Measurements from ENCODE around the gene FASN.

- TF ChIP-seq NFRKB (IDR thresholded peaks at IDR 0.05): no peak
- TF ChIP-seq GABPB1 (CRISPR knock-in tag; IDR thresholded peaks at IDR 0.05): no peak; the same call in 1 of the 2 replicates
- TF ChIP-seq ELF1 (CRISPR knock-in tag; IDR thresholded peaks at IDR 0.05): no peak
- TF ChIP-seq POLR2A (IDR thresholded peaks at IDR 0.05; ENCODE audit: insufficient read depth in 1 of 2, low read depth in 2 of 2, low read length in 2 of 2): peak in 1 of 2 experiments; percentile 63; a peak in 2 of 4 replicates
- TF ChIP-seq CTCF (CRISPR knock-in tag; IDR thresholded peaks at IDR 0.05): no peak
- TF ChIP-seq SMC3 (IDR thresholded peaks at IDR 0.05; ENCODE audit: low read length): no peak
- TF ChIP-seq ZNF335 (CRISPR knock-in tag; IDR thresholded peaks at IDR 0.05): no peak
- TF ChIP-seq PRDM10 (CRISPR knock-in tag; IDR thresholded peaks at IDR 0.05; ENCODE audit: low read depth): no peak
- TF ChIP-seq PHF8 (CRISPR knock-in tag; IDR thresholded peaks at IDR 0.05): no peak
These were observed 14.3 kb downstream of the FASN start for GRCh38 chr17:82083533-82084359.

Measured in HepG2 (cell line).